Measurements from ENCODE around the gene ITPRIPL2.

Gene ITPRIPL2

GRCh38 chr16:19135896-19136438 lies 22.2 kb downstream of the ITPRIPL2 start:
- no peak for TF ChIP-seq CTCF (IDR thresholded peaks at IDR 0.05; ENCODE audit: low read depth, low read length)
- H3K4me1 ChIP-seq = no peaks in the 10 kb centered on the region
- DNase-seq = no peak
- H3K27me3 ChIP-seq = no peaks in the 10 kb centered on the region
- H3K9me3 ChIP-seq = no peaks in the 10 kb centered on the region
- no peaks in the 10 kb centered on the region for H3K36me3 ChIP-seq
- no peak overlapping the region for H3K4me3 ChIP-seq (ENCODE audit: low read depth, low read length)

GRCh38 chr16:19136549-19137196 lies 22.9 kb downstream of the ITPRIPL2 start:
- Histone ChIP-seq H3K27me3 (no peaks in the 10 kb centered on the region), H3K9me3 (no peaks in the 10 kb centered on the region), H3K36me3 (no peaks in the 10 kb centered on the region), H3K4me1 (no peaks in the 10 kb centered on the region), H3K4me3 (ENCODE audit: low read depth, low read length) (no peak overlapping the region)
- TF ChIP-seq CTCF (IDR thresholded peaks at IDR 0.05; ENCODE audit: low read depth, low read length) = no peak
- DNase-seq = no peak

- Histone ChIP-seq H3K9me3 (no peaks in the 10 kb centered on the region), H3K27me3 (no peaks in the 10 kb centered on the region), H3K4me1 (no peaks in the 10 kb centered on the region), H3K36me3 (no peaks in the 10 kb centered on the region), H3K4me3 (ENCODE audit: low read depth, low read length) (no peak overlapping the region)
- TF ChIP-seq CTCF (IDR thresholded peaks at IDR 0.05; ENCODE audit: low read depth, low read length) = no peak
- no peak for DNase-seq
These were observed 23.7 kb downstream of the ITPRIPL2 start for GRCh38 chr16:19137201-19138128.

GRCh38 chr16:19138601-19139000 lies 24.8 kb downstream of the ITPRIPL2 start:
- Histone ChIP-seq H3K36me3 (no peaks in the 10 kb centered on the region), H3K9me3 (no peaks in the 10 kb centered on the region), H3K27me3 (no peaks in the 10 kb centered on the region), H3K4me1 (peaks cover 5% of the 10 kb centered on the region; the same call in 1 of the 2 replicates), H3K4me3 (ENCODE audit: low read depth, low read length) (no peak overlapping the region)
- no peak for DNase-seq
- TF ChIP-seq CTCF (IDR thresholded peaks at IDR 0.05; ENCODE audit: low read depth, low read length) = no peak

- Histone ChIP-seq H3K27me3 (no peaks in the 10 kb centered on the region), H3K36me3 (no peaks in the 10 kb centered on the region), H3K4me1 (peaks cover 10% of the 10 kb centered on the region; the same call in 1 of the 2 replicates), H3K4me3 (ENCODE audit: low read depth, low read length) (no peak overlapping the region), H3K9me3 (no peaks in the 10 kb centered on the region)
- no peak for DNase-seq
- no peak for TF ChIP-seq CTCF (IDR thresholded peaks at IDR 0.05; ENCODE audit: low read depth, low read length)
These were observed 25.8 kb downstream of the ITPRIPL2 start for GRCh38 chr16:19139436-19140091.
